DMS114 treated with DMSO at 0.1 percent for 48 hours (cell line): Measurements from ENCODE around the gene CERS1.

Experiments used
- DNase-seq: peaks from one replicate; lab custom pipeline; 2025; ENCODE audit not compliant: unreplicated experiment; lab: John Stamatoyannopoulos, UW

The CERS1 gene

GRCh38 chr19:18859676-18860301 lies 36.2 kb downstream of the CERS1 start:
- DNase-seq: no peak

GRCh38 chr19:18858906-18859646 lies 36.9 kb downstream of the CERS1 start:
- no peak for DNase-seq

DNA sequence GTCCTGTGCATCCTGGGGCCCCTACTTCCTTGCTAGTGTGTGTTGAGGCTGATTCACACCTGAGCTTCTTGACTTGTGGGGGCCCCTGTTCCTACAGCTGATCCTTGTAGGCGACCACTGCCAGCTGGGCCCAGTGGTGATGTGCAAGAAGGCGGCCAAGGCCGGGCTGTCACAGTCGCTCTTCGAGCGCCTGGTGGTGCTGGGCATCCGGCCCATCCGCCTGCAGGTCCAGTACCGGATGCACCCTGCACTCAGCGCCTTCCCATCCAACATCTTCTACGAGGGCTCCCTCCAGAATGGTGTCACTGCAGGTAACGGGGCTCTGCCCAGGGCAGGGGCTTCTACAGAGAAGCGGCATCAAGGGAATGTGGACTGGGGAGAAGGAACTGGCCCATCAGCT lies 38.7 kb downstream of the CERS1 start:
- DNase-seq: no peak

DNA sequence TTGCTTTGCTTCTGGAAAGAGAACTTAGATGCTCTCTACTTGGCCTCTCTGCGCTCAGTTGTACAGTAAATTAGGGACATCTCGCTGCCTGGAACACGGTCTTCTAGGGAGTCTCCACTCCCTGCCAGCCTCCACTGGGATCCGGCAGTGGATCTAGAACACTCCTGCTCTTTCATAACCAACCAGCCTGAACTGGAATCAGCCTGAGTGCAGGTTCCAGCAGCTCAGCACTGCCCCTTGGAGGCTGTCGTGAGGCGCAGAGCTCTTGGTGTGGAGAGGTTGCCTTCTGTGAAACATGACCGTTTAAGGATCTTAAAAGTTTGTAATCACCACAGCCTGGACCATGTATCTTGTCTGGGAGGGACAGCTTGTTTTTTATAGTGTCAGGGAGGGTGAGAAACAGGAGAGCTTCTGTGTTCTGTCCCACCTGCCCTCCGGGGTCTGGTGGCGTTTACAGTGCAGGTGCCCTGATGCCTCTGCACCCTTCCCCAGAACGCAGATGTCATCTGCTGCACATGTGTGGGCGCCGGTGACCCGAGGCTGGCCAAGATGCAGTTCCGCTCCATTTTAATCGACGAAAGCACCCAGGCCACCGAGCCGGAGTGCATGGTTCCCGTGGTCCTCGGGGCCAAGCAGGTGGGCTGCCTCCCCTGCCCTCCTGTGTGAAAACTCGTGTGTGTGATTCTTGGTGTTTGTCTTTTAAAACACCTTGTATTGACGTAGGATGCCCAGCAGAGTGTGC lies 39.4 kb downstream of the CERS1 start:
- DNase-seq: no peak

- DNase-seq: no peak
Measured at GRCh38 chr19:18855647-18856384, 40.1 kb downstream of the CERS1 start.

DNA sequence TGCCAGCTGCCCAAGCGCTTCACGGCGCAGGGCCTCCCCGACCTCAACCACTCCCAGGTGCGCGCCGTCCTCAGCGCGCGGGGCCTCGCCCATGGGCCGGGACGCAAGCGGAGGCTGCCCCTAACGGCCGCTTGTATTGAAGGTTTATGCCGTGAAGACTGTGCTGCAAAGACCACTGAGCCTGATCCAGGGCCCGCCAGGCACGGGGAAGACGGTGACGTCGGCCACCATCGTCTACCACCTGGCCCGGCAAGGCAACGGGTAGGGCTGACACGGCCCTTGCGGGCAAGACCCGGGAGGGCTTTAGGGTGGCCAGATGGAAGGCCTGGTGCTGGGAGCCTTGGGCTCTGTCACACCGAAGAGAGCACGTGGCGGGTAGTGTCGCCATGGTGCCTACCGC lies 41.0 kb downstream of the CERS1 start:
- no peak for DNase-seq

GRCh38 chr19:18853755-18854427 lies 42.1 kb downstream of the CERS1 start:
- DNase-seq: peak; percentile 23

GRCh38 chr19:18852648-18853047 lies 43.3 kb downstream of the CERS1 start:
- DNase-seq: no peak

GRCh38 chr19:18851673-18852325 lies 44.2 kb downstream of the CERS1 start:
- no peak for DNase-seq

DNA sequence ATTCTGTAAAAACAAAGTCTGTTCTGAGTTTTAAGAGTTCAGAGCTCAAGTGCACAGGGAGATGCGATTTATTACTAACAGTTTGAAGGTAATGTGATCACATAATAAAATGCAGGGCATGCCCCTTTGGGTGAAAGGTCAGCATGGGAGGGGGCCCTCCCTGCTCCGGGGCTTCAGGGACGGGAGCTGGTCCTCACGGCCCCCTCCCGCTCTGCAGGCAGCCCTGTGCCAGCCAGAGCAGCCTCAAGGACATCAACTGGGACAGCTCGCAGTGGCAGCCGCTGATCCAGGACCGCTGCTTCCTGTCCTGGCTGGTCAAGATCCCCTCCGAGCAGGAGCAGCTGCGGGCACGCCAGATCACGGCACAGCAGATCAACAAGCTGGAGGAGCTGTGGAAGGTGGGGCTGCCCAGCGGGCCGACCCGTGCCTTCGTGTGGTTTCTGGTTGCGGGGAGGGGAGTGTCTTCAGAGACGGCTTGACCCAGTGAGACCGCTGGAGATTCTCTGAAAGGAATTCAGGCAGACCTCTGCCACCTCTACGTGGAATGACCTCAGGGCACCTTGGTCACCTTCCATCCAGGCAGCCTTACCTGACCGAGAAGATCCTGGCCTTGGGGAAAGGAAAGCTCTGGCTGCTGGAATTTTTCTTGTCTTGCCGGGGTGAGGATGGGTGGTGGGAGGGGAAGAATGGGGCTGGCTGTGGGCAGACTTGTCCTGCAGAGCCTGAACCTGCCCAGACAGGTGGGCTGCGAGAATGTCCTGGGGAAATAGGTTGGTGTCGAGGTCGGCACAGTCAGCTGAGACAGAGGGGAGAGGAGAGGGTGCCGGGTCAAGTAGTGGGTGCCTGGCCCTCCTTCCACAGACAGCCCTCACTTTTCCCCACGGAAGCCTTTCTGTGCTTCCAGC lies 45.2 kb downstream of the CERS1 start:
- no peak for DNase-seq

DNA sequence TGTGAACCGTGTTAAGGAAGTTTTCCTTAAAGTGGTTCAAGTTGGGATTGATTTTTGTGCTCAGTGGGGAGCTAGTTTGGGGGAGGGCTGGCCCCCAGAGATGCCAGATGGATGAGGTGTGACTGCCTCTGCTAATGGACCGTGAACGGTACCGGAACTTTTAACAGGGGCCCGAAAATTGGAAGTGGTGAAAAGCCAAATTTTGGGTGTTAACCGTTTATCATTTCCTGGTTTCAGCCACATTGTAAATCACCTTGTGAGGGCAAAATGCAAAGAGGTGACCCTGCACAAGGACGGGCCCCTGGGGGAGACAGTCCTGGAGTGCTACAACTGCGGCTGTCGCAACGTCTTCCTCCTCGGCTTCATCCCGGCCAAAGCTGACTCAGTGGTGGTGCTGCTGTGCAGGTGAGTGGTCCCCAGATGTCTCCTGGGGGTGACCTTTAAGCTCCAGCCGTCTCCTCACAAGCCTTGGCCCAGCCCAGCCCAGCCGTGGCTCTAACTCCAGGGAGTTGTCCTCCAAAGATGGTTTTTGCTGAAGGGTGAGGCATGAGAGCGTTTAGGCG lies 46.0 kb downstream of the CERS1 start:
- DNase-seq: no peak

DNA sequence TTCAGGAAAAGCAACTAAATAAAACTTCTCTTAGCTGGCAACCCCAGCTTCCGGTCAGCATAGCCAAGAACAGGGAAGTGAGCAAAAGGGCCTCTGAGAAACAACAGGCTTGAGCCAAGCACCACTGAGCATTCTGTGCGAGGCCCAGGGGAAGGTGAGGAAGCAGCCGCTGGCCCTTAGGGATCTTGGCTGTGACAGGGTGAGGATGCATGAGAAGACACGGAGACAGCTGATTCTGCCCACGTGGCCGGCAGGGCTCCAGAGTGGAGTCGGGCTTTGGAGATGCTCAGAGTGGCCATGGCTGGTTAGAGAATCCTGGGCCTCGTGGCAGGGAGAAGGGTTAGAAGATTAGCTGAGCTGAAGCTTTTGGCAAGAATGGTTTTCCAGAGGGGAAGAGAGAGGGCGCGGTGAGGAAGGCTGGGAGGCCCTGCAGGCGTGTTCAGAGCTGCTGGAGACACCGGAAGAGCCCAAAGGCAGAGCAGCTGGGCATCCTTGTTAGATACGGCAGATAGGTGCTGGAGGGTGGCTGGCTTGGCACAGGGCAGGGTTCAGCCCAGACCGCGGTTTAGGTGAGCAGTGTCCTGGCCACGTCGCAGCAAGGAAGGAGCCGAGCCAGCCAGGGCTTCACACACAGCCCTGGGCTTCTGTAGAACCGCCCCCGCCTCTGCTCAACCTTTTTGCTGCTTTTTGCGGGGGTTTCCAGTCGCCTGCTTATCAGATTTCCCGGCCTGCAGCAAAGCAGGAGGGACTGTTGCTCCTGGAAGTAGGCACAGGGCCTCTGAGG lies 46.9 kb downstream of the CERS1 start:
- DNase-seq: no peak

DNA sequence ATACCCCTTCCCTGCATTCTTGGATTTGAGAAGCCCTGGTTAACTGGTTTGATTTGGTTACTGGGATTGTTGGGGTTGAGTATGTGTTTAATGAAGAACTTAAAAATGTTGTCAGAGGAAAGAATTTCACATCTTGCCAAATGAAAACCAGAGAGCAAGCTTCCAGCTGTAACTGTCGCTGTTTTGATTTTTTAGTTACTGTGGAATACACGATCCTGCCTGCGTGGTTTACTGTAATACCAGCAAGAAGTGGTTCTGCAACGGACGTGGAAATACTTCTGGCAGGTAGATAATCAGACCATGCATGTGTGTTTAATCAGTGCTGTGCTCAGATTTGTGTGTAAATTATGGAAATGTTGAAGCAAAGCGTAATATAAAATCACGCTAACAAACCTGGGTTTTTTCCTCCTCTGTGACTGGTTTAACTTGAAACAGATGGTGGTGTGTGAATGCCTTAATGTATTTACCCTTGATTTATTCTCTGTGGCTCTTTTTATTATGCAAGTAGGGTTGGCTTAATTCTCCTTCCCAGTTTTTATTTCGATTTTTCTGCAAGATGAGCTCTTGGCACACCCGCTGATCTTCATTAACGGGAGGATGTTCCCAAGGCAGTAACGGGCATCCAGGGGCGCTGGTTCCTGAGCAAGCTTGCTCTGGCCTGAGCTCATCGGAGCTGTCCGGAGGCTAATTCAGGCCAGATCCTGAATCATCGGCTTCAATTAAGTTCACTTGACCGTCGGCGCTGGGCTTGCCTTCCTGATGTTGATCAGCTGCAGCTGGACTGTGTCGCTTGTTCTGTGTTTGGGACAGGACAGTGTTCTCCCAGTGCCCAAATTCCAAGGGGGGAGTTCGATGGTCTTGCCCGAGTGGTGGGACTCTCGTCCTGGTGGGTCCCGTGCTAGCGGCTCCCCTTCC lies 48.2 kb downstream of the CERS1 start:
- DNase-seq: no peak

DNA sequence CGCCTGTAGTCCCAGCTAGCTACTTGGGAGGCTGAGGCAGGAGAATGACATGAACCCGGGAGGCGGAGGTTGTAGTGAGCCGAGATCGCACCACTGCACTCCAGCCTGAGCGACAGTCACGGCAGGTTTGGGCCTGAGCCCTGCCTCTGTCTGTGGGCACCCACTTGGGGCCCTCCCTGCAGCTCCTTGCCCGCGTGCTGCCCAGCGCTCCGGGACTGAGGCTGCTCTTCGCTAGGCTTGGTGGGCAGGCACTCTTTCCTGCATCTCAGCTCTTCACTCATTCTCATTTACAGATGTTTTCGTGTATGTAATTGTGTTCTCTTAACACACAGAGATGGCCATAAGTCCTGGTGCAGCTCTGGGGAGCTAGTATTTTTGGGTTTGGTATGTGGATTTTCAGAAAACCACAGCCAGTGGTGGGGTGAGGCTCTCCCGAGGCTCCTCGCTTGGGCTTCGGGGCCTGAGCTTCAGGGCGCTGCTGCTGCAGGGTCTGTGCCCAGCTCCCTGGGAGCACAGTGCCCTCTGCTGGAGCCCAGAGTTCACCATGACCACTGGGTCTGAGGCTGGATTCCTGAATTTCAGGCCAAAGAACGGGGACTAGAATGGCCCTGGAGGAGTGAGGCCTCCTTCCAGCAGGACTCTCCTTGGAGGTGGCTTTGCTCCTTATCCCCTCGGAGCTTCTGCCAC lies 49.0 kb downstream of the CERS1 start:
- peak; percentile 48 for DNase-seq

GRCh38 chr19:18845961-18846360 lies 50.0 kb downstream of the CERS1 start:
- no peak for DNase-seq

DNA sequence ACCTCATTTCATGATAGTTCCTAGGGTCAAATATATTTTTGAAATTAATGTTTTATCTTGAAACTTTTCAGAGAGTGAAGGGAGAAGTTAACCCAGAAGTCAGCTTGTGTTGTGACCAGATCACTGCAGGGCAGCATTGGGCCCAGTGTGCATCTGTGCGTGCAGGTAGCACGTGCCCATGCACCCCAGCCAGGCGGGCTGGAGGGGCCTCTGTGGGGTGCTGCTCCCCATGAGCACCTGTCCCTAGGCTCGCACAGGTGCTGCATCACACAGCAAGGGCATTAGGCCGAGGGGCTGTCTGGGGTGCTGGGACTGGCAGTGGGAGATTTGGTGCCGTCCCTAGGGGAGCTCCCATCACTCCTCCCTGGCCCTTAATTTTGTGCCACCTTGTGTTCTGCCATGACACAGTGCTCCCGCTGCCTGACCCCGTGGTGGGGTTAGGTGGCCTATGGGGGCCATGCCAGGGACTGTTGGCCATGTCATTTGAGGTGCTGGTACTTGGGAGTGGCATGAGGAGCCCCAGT lies 51.1 kb downstream of the CERS1 start:
- DNase-seq: no peak
